ENCODE measurements around the gene FMO3.

The FMO3 gene

GRCh38 chr1:171090604-171091003 lies at the start of gene FMO3:
Gene FMO3 (plus strand): TSS chr1:171090905. CDS start chr1:171092659, 1,754 bp downstream.
- DNase-seq = no peak

- DNase-seq = no peak
Observed at GRCh38 chr1:171048014-171048413, 42.7 kb upstream of the FMO3 start.

- DNase-seq = no peak
Observed at GRCh38 chr1:171052977-171053376, 37.7 kb upstream of the FMO3 start.

GRCh38 chr1:171055966-171056643 lies 34.6 kb upstream of the FMO3 start:
- no peak for DNase-seq

GRCh38 chr1:171061425-171062143 lies 29.1 kb upstream of the FMO3 start:
- no peak for DNase-seq

GRCh38 chr1:171062902-171063301 lies 27.8 kb upstream of the FMO3 start:
- no peak for DNase-seq

GRCh38 chr1:171075041-171075440 lies 15.7 kb upstream of the FMO3 start:
- no peak for DNase-seq

GRCh38 chr1:171081314-171081753 lies 9.4 kb upstream of the FMO3 start:
- DNase-seq = no peak

GRCh38 chr1:171081763-171082201 lies 8.9 kb upstream of the FMO3 start:
- DNase-seq = no peak

GRCh38 chr1:171082606-171083005 lies 8.1 kb upstream of the FMO3 start:
- no peak for DNase-seq

- no peak for DNase-seq
Observed at GRCh38 chr1:171083222-171083621, 7.5 kb upstream of the FMO3 start.

- DNase-seq = no peak
Observed at GRCh38 chr1:171084091-171084490, 6.6 kb upstream of the FMO3 start.

GRCh38 chr1:171084870-171085269 lies 5.8 kb upstream of the FMO3 start:
- no peak for DNase-seq

GRCh38 chr1:171087896-171088295 lies 2.8 kb upstream of the FMO3 start:
- DNase-seq = no peak

GRCh38 chr1:171103862-171104261 lies 13.2 kb downstream of the FMO3 start:
- DNase-seq = no peak

- no peak for DNase-seq
Observed at GRCh38 chr1:171107262-171107940, 16.7 kb downstream of the FMO3 start.

- no peak for DNase-seq
Observed at GRCh38 chr1:171107969-171108368, 17.3 kb downstream of the FMO3 start.

GRCh38 chr1:171109966-171110365 lies 19.3 kb downstream of the FMO3 start:
- DNase-seq = no peak

GRCh38 chr1:171110621-171111326 lies 20.1 kb downstream of the FMO3 start:
- no peak for DNase-seq

GRCh38 chr1:171112119-171112518 lies 21.4 kb downstream of the FMO3 start:
- no peak for DNase-seq

- DNase-seq = no peak
Observed at GRCh38 chr1:171113382-171113781, 22.7 kb downstream of the FMO3 start.

- no peak for DNase-seq
Observed at GRCh38 chr1:171115280-171115897, 24.7 kb downstream of the FMO3 start.

GRCh38 chr1:171116676-171117075 lies 26.0 kb downstream of the FMO3 start:
- no peak for DNase-seq
